Cortex of kidney (tissue), 1 donor: ENCODE measurements around the gene SPTBN1.
"Not testable (repeated sequence)": the region's sequence is repeated elsewhere in the genome, so short reads cannot be mapped to it uniquely, and the experiment has no call there.

ENCODE experiments used
- DNase-seq: peaks from one replicate; lab custom pipeline; 2025; lab: John Stamatoyannopoulos, UW

The SPTBN1 gene

DNA sequence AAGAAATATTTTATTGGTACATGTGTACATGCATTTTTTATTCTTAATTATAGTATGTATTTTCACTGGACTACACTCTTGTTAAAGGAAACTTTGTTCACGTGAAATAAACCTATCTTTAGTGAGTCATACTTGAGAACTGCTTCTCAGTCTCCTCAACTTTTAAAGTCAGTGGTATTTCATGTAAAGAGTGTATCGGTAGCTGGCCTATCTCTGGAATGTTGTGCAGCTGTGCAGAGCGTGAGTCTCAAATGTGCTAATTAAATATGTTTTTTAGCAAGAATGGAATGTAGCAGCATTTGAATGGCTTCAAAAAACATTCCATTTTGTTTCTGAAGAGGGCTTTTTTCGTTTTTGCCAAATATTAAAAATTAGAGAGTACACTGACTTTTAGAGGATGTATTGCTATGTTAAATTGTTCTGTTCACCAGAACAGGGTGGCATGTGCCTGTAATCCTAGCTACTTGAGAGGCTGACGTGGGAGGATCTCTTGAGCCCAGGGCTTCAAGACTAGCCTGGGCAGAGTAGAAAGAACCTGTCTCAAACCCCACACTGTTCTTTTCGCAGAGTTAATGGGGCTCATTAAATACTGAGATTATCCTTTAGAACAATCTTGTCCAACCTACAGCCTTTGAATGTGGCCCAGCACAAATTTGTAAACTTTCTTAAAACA lies 14.3 kb downstream of the SPTBN1 start:
- DNase-seq, result no peak

DNA sequence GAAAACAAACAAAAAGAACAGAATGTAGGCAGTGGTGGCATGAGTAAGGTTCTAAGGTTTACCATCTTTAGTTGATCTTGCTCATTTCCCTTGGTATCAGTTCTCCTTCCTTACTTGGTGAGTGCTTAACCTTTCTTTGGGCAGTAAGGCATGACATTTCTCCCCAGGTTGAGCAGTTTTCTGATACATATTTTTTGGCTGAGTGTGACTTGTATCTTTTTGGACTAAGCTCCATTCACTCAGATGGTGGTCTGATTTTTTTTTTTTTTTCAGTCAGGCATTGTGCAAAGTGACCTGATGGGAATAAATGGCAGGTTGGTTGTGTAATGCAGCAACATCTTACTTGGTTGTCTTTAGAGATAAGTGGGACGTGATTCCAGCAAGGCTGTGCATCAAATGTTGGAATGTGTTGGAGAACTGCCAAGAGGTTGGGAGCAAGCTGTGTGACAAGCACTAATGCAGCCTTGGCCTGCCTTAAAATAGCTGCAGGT lies 15.1 kb downstream of the SPTBN1 start:
- DNase-seq, result no peak

DNA sequence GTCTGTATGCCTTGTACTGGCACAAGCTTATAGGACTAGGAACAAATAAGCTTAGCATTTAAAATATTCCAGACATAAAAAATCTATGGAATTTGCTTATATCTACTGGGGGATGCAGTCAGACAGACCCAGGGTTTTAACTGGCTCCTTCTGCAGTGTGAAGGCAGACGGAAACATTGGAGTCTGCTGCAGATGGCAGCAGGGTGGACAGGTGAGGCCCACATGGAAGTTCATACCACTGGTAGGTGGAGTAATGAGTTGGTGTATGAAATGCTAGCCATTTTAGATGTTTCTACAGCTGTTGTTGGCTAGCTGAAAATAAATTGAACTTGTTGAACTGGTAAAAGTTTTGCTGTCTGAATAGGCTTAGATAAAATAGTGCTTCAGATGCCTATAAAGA lies 17.7 kb downstream of the SPTBN1 start:
- no peak for DNase-seq

DNA sequence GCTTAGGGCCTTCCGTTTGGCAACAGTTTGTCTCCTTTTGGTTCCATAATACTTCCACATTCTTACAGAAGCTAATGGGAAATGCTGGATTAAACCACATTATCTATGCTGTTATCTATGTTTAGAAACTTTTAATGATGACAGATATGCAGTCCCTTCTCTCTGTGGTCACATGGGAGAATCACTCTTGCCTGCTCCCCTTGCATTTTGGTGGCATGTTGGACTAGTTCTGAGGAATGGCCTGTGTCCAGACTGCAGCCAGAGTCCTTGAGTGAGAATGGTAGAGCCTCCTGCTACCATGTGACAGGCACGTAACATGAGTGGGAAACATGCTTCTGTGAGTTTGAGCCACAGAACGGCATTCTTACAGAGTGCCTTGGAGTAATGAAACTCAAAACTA lies 19.2 kb downstream of the SPTBN1 start:
- no peak for DNase-seq

DNA sequence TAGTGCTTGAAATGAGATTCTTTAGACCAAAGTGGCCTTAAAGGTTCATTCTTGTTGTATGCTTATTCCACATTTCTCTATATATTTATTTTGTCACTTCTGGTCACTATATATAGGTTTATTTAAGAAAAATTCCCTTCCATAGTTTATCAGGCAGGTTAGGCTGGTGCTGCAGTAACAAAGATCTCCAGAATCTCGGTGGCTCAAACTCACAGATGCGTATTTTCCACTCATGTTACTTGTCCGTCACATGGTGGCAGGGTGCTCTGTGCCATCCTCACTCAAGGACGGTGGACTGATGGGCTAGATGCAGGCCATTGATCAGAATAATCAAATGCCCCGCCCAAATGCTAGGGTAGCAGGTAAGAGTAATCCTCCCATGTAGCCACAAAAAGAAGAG lies 19.8 kb downstream of the SPTBN1 start:
- DNase-seq, result no peak

DNA sequence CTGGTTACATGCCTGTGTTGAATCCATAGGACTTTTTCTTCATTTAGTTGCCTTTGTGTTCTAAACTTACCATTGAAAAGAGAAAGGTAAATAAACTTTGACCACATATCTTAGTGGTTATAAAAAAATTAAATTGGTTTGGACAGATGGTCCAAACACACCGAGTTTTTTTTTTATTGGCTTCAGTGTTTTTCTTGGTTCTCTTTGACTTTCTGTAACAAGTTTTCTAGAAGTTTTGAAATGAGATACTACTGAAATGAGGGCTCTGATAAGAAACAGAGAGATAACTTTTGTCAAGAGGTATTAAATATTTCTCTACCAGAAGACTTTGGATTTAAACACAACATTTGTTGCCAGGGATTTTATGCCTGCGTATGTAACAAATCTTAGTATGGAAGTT lies 20.7 kb downstream of the SPTBN1 start:
- DNase-seq, result no peak

DNA sequence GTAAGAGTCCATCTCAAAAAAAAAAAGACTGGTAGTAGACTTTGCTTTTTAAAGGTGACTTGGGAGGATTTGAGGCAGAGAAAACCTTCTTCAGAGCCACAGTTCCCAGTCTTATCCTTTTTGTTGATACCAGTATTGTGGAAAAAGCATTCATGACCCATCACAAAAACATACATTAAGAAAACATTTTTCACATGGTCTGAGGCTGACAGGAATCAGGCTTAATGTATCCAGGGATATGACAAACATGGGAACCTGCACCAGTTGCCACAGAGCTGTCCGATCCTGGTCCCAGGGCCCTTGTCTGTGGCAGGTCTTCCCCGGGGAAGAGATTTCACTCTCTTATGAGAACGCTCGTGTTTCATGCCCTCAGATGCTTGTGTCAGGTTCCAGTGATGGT lies 21.8 kb downstream of the SPTBN1 start:
- no peak for DNase-seq

DNA sequence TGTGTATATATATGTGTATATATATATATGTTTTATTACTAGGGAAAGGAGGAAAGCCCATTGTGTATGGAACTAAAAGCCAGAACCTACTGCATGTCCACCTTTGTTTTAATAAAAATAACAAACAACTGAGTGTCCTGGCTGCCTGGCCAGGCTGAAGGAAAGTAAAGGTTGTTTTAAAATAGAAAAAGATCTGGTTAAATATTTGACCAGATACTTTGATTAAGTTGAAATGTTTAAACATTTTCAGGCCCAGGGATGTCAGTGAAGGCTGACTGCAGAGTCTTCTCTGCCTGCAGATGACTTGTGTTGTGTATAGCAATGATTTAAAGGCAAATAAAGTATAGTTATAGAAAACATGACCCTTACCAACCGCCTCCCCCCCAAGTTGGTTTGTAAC lies 22.8 kb downstream of the SPTBN1 start:
- no peak for DNase-seq

DNA sequence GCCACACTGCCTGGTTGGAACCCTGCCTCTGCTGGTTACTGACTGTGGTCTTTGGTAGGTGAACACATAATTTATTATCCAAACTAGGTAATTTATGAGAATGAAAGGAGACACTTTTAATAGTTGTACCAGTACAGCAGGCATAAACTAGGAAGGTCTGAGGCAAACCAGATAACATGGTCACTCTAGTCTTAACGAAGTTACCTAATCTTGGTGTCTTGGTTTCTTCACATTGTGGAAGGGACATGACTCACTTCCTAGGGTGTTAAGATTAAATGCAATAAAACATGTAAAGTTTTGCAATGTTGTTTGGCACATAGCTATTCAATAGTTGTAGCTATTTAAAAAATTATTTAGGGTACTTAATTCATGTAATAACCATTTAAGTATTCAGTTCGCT lies 23.3 kb downstream of the SPTBN1 start:
- DNase-seq, result no peak

DNA sequence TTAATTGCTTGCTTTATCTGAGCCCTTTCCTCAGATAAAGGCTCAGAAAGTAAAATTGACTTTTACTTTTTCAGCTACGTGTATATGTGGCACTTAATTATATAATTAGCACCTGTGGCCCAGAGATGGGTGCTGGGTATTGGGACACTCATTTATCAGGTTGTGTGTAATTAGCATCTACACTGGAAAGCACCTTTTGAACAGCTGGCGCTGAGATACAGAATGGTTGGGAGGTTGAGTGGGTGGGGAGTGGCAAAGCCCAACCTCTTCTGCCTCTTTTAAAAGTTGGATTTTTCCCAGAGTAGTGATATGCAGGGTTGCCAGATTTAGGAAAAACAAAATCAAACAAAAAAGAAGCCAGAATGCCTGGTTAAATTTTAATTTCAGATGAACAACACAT lies 23.9 kb downstream of the SPTBN1 start:
- no peak for DNase-seq

DNA sequence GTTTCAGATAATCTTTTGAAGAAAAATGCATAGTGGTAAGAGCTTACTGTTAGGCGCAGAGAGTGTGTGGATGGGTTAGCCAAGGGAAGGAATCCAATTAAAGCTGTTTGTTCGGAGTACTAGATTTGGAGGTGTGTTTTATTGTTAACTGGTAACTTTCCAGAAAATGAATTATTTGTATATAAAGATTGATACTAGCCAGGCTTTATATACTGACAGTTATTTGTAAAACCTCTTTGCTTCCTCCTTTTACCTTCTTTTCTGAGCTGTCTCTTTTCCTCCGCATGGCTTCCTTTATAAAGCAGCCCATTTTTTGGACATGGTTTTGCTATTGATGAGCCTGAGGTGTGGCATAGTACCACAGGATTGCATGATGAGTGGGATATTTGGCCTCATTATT lies 25.6 kb downstream of the SPTBN1 start:
- DNase-seq, result no peak

DNA sequence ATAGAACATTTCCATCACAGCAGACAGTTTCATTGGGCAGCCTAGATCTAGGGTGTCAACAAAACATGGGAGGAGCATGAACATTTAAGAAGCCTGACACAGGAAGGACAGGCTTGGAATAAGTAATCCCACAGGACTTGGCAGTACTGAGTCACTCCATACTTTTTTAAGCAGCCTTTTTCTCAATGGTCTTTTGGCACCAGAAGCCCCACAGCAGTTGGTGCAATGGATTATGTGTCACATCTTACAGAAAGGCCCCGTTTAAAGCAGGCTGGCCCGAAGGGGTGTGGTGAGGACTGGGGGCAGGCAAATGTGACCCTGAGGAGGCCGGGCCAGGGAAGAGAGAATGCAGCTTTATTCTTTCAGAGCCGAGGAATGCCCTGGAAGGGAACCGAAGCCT lies 26.6 kb downstream of the SPTBN1 start:
- DNase-seq, result no peak

DNA sequence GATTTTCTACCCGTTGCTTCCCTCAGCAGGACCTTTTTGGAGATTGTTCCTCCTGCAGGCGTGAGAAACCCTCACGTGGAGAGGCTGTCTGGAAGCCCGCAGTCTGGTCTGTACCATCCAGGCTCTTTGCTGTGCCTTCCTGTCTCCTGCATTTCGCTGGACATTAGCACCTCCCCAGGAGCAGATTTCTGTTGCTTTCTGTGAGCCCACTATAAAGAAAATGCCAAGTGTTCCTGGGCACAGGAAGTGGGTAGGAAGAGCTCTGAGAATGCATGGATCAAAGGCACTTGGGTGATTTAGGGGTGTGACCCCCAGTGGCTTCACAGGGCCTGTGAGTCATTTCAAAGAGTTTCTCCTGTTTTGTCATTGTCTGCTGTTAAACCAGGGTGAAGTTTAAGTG lies 27.3 kb downstream of the SPTBN1 start:
- no peak for DNase-seq

DNA sequence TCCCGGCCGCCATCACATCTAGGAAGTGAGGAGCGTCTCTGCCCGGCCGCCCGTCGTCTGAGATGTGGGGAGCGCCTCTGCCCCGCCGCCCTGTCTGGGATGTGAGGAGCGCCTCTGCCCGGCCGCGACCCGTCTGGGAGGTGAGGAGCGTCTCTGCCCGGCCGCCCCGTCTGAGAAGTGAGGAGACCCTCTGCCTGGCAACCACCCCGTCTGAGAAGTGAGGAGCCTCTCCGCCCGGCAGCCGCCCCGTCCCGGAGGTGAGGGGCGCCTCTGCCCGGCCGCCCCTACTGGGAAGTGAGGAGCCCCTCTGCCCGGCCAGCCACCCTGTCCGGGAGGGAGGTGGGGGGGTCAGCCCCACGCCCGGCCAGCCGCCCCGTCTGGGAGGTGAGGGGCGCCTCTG lies 29.6 kb downstream of the SPTBN1 start:
- DNase-seq, result not testable (repeated sequence)

DNA sequence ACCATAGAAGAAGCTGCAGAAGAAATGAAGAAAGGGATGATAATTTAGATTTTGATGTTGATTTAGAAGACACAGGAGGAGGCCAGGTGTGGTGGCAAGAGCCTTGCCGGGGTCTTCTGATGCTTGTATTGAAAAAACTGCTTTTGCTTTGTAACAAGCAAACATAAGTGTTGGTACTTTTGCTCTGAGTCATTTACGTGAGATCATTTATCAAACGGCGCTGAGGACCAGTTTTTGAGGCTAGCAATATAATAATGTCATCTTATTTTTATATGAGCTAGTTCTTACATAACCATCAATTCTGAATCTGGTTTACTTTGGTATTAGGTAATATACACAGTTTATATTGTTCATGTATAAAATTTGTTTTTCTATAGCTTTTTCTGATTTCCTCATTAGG lies 30.6 kb downstream of the SPTBN1 start:
- no peak for DNase-seq

DNA sequence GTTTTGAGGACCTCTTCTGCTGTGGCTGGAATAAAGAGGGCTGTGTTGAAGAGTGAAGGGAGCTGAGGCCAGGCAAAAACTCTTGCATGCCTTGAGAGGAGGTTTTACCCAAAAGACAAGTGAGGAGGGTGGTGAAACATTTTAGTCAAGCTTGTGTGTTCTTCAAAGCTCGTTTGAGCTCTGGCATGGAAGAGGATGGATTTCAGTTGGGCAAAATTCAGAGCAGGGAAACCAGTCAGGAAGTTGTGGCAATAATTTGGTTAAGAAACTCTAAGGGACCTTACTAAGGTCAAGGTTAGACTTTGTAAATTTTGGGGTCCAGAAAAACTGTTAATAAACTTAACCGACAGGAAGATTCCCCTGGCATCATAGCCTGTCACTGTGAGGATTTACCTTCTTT lies 34.7 kb downstream of the SPTBN1 start:
- no peak for DNase-seq

DNA sequence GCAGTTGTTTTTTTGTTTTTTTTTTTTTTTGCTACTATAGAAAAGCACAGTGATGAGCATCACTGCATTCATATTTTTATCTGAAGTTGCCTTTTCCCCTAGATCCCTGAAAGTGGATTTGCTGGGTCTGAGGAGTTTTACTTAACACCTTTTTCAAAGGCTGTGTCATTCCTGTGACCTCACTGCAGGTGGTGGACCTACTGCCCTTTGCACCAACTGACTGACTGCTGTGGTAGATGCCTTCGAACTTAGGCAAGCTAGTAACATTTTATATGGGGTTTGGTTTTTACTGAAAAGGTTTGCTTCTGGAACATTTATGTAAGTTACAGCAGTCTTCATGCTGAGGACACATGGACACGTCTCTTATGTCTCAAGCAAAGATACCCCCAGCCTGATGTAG lies 36.2 kb downstream of the SPTBN1 start:
- no peak for DNase-seq

DNA sequence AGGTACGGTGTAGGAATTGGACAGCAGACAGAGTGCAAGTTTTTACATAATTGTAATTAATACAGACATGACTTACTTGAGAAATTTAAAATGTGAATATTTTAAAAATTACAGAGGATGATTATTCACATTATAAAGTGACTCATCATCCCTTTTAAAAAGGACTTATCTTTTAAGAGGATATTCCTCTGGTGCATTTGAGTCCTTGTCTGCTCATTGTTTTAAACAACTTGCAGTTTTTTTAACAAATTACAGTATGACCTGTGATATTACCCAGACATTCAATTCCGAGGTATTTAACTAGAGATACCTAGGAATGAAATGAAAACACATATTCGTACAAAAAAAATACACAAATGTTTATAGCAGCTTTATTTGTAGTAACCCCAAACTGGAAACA lies 38.0 kb downstream of the SPTBN1 start:
- no peak for DNase-seq

DNA sequence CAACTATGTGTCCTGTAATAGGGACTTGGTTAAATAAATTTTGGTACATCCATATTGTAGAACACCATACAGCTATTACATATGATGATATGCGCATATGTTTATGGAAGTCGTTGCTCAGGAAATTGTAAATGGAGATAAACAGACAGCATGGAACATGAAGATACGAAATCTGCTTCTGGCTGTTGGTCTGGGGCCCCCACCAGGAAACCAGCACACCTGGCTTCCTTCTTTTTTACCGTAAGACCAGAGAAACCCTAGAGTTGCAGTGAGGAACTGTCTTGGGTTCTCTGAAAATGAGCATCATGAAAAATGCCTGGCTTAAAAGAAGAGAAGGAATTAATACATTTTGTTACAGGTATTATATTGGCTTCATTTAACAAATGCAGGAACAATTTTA lies 40.8 kb downstream of the SPTBN1 start:
- no peak for DNase-seq

DNA sequence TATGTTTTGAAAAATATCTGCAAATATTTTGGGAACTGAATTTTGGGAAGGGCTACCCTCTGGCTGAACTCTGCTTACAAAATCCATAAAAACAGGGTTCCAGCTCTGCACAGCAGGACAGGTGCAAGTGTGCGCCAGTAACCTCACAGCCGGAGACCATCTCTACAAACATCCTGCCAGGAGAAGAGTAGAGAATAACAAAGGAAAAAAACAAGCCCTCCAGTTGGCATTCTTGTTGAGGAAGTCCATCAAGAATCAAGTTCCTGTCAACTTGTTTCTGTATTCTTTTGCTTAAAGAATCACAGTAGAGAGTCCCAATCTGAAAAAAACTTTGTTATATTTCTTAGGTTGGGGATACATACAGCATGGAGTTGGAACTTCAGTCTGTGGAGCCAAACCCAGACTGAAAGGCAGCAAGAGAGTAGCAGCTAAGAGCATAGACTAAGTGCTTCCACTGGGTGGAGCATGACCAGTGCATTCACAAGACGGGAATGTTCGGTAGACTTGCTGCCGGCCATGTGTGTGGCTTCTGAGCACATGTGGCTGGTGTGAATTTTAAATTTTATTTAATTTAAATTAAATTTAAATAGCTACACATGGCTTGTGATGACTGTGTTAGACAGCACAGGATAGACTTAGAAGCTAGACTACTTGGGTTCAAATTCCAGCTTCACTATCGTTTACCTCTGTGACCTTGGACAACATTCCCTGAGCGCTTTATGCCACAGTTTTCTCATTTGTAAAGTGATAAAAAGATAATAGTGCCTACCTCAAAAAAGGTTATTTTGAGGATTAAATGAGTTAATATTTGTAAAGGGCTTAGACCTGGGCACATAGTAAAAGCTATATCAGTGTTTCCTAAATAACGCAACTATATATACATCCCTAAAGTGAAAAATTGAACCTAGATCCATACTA lies 41.9 kb downstream of the SPTBN1 start:
- DNase-seq, result no peak

DNA sequence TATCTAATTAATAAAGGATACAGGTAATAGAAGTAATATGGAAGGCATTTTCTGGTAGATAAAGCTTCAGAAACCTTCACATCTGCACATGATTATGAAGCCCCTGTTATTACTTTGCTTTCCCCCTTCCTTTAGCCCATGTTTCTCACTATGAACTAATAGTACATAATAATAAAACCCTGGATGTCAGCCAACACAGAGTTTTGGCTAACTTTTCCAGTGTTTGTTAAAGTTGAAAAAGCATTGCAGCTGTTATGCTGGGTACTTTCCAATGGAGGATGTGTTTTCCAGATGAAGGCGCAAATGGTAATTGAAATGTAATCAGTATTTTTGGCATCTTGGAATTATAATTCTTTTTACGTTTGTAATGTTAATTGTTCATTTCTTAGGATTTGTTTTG lies 43.5 kb downstream of the SPTBN1 start:
- no peak for DNase-seq

DNA sequence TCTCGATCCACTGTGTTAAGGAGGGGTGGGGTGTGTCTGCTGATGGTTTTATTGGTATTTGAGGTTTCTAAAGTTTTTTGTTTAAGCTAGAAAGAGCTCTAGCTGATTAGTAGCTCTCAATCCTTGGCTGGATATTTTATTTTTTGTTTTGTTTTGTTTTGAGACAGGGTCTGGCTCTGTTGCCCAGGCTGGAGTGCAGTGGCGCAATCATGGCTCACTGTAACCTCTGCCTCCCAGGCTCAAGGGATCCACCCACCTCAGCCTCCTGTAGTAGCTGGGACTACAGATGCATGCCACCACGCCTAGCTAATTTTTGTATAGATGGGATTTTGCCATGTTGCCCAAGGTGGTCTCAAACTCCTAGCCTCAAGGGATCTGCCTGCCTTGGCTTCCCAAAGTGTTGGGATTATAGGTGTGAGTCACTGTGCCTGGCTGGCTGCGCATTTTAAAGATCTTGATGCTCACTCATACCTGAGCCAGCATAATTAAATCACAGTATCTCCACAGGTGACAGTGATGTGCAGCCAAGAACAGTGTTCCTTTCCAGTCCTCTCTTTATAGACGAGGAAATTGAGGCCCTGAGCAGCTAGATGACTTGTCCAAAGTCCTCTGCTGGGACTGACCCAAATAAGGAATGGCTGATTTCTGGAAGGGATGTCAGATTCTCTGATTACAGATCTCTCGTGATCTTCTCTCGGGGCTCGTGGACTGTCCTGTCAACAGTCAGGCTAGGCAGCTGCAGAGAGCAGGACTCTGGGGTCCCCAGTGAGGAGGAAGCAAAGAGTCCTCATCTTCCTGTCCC lies 44.5 kb downstream of the SPTBN1 start:
- DNase-seq, result no peak

DNA sequence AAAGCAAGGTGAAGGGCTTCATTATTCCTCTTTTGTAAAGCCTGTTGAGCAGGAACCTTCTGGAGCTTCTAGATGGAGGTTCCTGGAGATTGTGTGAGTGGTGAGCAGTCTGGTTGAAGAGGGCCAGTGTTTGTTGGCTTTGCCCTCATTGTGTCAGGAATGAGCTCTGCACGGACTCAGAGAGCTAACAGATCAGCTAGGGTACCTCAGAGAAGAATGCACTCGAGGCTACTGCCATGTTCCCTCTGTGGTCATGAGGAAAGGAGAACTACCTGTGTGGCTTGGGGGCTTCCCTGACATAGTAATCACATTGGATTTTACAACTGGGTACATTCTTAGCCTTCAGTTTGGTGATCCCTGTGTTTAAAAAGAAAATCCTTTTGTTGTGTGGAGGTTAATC lies 46.6 kb downstream of the SPTBN1 start:
- DNase-seq, result no peak
